Peyer's patch (tissue), 4 donors: ENCODE data around the gene SYCP2L.

Experiments
- CTCF ChIP-seq, 6 experiments: fragments of 450-650 bp in 4 of 6; fragments of 200-600 bp in 2 of 6; sonication (generic) in 1 of 6; IDR thresholded peaks; one replicate each; pipeline ENCODE4 v1.5.1; 2017 to 2019; ENCODE audit warnings: antibody characterized with exemption in 6 of 6, mild to moderate bottlenecking in 3 of 6, moderate library complexity in 1 of 6
- POLR2A ChIP-seq, 2 donors: fragments of 450-650 bp; IDR thresholded peaks; one replicate each; pipeline ENCODE4 v1.5.1; 2017; ENCODE audit warnings: antibody characterized with exemption in 2 of 2, mild to moderate bottlenecking in 2 of 2, moderate library complexity in 2 of 2

- TF ChIP-seq POLR2A (IDR thresholded peaks at IDR 0.05) = no peak
- TF ChIP-seq CTCF (IDR thresholded peaks at IDR 0.05) = no peak
Observed at GRCh38 chr6:10873374-10873773, 13.5 kb upstream of the SYCP2L start.
